Activated T-helper 1 cell treated with Interleukin-2 at 50 U/mL for 16 hours (primary cell): Measurements from ENCODE around the gene MAD2L1BP.
"Not testable (repeated sequence)": the region's sequence is repeated elsewhere in the genome, so short reads cannot be mapped to it uniquely, and the experiment has no call there.

Experiments
- DNase-seq: peaks from one replicate; pipeline ENCODE4 v3.0.0-alpha.2; 2020; ENCODE audit warnings: low read depth

The MAD2L1BP gene

GRCh38 chr6:43635387-43636307, at the start of gene MAD2L1BP:
TSS of gene MAD2L1BP (plus strand) at chr6:43635840. CDS start at chr6:43635876, 36 bp downstream.
- DNase-seq = peak; percentile 79

GRCh38 chr6:43588194-43588593, 47.4 kb upstream of the MAD2L1BP start:
- DNase-seq = no peak

GRCh38 chr6:43589564-43589963, 46.1 kb upstream of the MAD2L1BP start:
- not testable (repeated sequence) for DNase-seq

- DNase-seq = no peak
These were observed 41.7 kb upstream of the MAD2L1BP start for GRCh38 chr6:43593938-43594337.

GRCh38 chr6:43600595-43600994, 35.0 kb upstream of the MAD2L1BP start:
- no peak for DNase-seq

GRCh38 chr6:43604174-43604573, 31.5 kb upstream of the MAD2L1BP start:
- no peak for DNase-seq

GRCh38 chr6:43606019-43606418, 29.6 kb upstream of the MAD2L1BP start:
- DNase-seq = no peak

- DNase-seq = peak; percentile 17
These were observed 27.3 kb upstream of the MAD2L1BP start for GRCh38 chr6:43608310-43608763.

- no peak for DNase-seq
These were observed 26.8 kb upstream of the MAD2L1BP start for GRCh38 chr6:43608807-43609206.

GRCh38 chr6:43609402-43609801, 26.2 kb upstream of the MAD2L1BP start:
- no peak for DNase-seq

- DNase-seq = no peak
These were observed 25.2 kb upstream of the MAD2L1BP start for GRCh38 chr6:43610431-43610830.

- DNase-seq = no peak
These were observed 21.8 kb upstream of the MAD2L1BP start for GRCh38 chr6:43613721-43614395.

- DNase-seq = no peak
These were observed 21.3 kb upstream of the MAD2L1BP start for GRCh38 chr6:43614396-43614730.

- DNase-seq = no peak
These were observed 18.7 kb upstream of the MAD2L1BP start for GRCh38 chr6:43616725-43617472.

- DNase-seq = no peak
These were observed 14.4 kb upstream of the MAD2L1BP start for GRCh38 chr6:43621078-43621835.

GRCh38 chr6:43621836-43622180, 13.8 kb upstream of the MAD2L1BP start:
- DNase-seq = no peak

- no peak for DNase-seq
These were observed 13.1 kb upstream of the MAD2L1BP start for GRCh38 chr6:43622541-43622940.

- no peak for DNase-seq
These were observed 11.5 kb upstream of the MAD2L1BP start for GRCh38 chr6:43623880-43624785.

GRCh38 chr6:43624786-43625288, 10.8 kb upstream of the MAD2L1BP start:
- DNase-seq = no peak

- DNase-seq = no peak
These were observed 10.1 kb upstream of the MAD2L1BP start for GRCh38 chr6:43625393-43625992.
